OCI-M2 (cell line): ENCODE measurements around the gene RPS27A.
"Not testable (repeated sequence)": the region's sequence is repeated elsewhere in the genome, so short reads cannot be mapped to it uniquely, and the experiment has no call there.

ENCODE experiments used
- DNase-seq: peaks from one replicate; lab custom pipeline; 2025; ENCODE audit not compliant: unreplicated experiment; lab: John Stamatoyannopoulos, UW

RPS27A gene

GRCh38 chr2:55232084-55232862 is at the start of gene RPS27A, which contains the start of gene CLHC1:
TSS of gene RPS27A (plus strand) at chr2:55232688. CDS start at chr2:55232825, 137 bp downstream.
TSS of gene CLHC1 (minus strand) at chr2:55232293. CDS start at chr2:55222411, 9,882 bp downstream.
- peak; percentile 72 for DNase-seq

- DNase-seq: not testable (repeated sequence)
Observed at GRCh38 chr2:55186837-55187236, 45.7 kb upstream of the RPS27A start.

GRCh38 chr2:55191888-55192287 is 40.6 kb upstream of the RPS27A start:
- DNase-seq: not testable (repeated sequence)

GRCh38 chr2:55196526-55196925 is 36.0 kb upstream of the RPS27A start:
- no peak for DNase-seq

GRCh38 chr2:55200416-55200815 is 32.1 kb upstream of the RPS27A start:
- no peak for DNase-seq

- DNase-seq: no peak
Observed at GRCh38 chr2:55204536-55204935, 28.0 kb upstream of the RPS27A start.

GRCh38 chr2:55204950-55205349 is 27.5 kb upstream of the RPS27A start:
- DNase-seq: no peak

- no peak for DNase-seq
Observed at GRCh38 chr2:55213822-55214221, 18.7 kb upstream of the RPS27A start.

- no peak for DNase-seq
Observed at GRCh38 chr2:55223958-55224760, 8.3 kb upstream of the RPS27A start.

GRCh38 chr2:55224761-55225261 is 7.7 kb upstream of the RPS27A start:
- DNase-seq: no peak

GRCh38 chr2:55225481-55226020 is 6.9 kb upstream of the RPS27A start:
- no peak for DNase-seq

- not testable (repeated sequence) for DNase-seq
Observed at GRCh38 chr2:55227437-55228225, 4.9 kb upstream of the RPS27A start.

GRCh38 chr2:55228226-55228563 is 4.3 kb upstream of the RPS27A start:
- DNase-seq: no peak

- DNase-seq: no peak
Observed at GRCh38 chr2:55229221-55229620, 3.3 kb upstream of the RPS27A start.

- DNase-seq: no peak
Observed at GRCh38 chr2:55230551-55230950, 1.9 kb upstream of the RPS27A start.

GRCh38 chr2:55231546-55232083 is 873 bp upstream of the RPS27A start:
- no peak for DNase-seq

- DNase-seq: no peak
Observed at GRCh38 chr2:55232863-55233657, 572 bp downstream of the RPS27A start.

GRCh38 chr2:55233658-55233940 is 1.1 kb downstream of the RPS27A start:
- DNase-seq: no peak

GRCh38 chr2:55235724-55236538 is 3.4 kb downstream of the RPS27A start:
- no peak for DNase-seq
